Stimulated activated CD8-positive, alpha-beta memory T cell treated with anti-CD3 and anti-CD28 coated beads, Interleukin-12 subunit alpha, Interleukin-12 subunit beta, amount 100 ng/mL, for 4 hours (primary cell): ENCODE measurements around the gene PRAMEF20.
"Not testable (repeated sequence)": the region's sequence is repeated elsewhere in the genome, so short reads cannot be mapped to it uniquely, and the experiment has no call there.

Source experiments
- DNase-seq: peaks from one replicate; pipeline ENCODE4 v3.0.0-alpha.2; 2020; ENCODE audit warnings: low read depth

PRAMEF20 gene

DNA sequence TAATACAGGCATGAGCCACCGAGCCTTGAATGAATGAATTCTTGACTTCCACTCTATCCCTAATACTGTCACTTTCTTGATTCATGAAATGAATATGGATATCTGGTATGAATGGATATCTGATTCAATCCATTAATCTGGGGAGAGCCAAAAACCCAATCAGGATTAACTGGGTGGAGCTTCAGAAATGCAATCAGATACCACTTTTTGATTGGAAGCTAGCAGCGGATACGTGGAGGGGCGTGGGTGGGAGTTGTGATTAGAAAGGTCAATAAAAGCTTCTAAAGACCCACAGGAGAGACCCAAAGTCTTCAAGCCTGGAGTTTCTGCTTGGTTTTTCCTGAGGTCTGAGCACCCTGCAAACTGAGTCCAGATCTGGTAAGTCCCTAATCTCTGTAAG, at the start of gene PRAMEF20:
PRAMEF20 (plus strand) TSS at position 301 of the 400 bp plus-strand sequence. CDS start 5,905 bp downstream, outside the sequence.
- DNase-seq, result not testable (repeated sequence)

DNA sequence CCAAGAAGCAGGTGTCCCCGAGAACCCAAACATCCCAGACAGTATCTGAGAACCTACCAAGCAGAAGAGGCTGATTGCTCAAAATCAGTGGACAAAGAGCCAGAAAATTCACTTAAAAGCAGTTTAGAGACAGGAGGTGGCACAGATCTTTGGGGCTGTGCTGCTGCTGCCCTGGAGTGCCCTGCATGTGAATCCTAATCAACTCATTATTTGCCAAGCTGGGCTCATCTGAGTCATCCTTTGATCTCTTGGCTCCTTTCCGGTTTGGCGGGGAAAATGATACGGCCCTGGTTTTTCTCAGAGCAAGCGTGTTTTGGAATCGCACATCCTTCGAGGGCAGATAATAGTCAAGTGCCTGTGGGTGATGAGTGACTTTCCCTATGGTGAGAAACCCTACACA, 47.9 kb upstream of the PRAMEF20 start:
- DNase-seq, result not testable (repeated sequence)

DNA sequence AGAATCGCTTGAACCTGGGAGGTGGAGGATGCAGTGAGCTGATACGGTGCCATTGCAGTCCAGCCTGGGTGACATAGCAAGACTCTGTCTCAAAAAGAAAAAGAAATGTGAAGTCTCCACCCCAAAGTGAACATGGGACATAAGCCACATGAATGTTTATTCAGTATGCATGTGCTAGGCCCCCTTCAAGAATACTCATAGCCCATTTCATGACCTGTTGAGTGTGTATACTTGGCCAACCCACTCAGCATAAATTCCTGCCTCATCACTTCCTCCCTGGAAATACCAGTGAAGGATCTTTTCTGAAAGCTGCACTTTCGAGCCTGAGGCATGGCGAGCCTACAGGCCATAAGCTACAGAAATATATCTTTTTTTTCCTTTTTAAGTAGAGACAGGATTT, 45.3 kb upstream of the PRAMEF20 start:
- DNase-seq, result not testable (repeated sequence)

DNA sequence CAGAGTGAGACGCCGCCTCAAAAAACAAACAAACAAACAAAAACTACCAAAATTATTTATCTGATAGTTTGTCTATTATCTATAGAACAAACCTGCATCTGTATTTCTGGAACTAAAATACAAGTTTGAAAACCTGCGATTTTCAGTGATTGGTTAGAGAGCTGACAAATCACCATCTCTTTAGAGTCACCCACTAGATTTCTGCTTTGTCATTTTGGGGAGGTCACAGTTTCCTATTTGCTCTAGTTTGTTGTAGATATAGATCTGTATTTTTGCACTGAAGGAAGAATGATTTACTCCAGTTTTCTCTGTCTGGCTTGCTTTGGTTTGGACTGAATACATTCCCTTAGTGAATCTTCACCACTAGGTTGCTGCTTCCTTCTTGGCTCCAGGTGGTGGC, 43.7 kb upstream of the PRAMEF20 start:
- not testable (repeated sequence) for DNase-seq

DNA sequence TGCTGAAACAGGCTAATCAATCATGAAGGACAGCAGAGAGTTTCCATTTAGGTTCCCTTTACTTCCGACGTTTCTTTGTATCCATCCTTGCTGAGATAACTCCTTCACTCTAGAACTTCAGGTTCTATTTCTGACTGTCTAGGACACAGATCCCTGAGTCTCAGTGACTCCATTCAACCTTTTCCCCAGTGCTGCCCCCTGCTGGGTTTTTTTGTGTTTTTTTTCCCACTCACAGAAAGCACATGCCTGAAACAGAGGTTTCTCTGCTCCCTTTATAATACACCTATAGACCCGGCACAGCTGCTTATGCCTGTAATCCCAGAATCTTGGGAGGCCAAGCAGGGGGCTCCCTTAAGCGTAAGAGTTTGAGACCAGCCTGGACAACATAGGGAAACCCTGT, 41.7 kb upstream of the PRAMEF20 start:
- not testable (repeated sequence) for DNase-seq

DNA sequence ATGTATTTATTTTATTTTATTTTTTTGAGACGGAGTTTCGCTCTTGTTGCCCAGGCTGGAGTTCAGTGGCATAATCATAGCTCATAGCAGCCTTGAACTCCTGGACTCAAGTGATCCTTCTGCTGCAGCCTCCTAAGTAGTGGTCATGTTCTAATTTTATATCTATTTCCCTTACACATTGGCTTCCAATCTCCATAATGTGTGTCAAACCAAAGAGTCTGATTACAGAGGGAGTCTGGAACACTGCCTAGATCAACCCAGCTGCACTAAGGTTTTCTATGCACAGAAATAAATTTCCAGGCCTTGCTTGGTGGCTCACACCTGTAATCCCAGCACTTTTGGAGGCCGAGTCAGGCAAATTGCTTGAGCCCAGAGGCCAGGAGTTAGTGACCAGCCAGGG, 31.3 kb upstream of the PRAMEF20 start:
- not testable (repeated sequence) for DNase-seq

DNA sequence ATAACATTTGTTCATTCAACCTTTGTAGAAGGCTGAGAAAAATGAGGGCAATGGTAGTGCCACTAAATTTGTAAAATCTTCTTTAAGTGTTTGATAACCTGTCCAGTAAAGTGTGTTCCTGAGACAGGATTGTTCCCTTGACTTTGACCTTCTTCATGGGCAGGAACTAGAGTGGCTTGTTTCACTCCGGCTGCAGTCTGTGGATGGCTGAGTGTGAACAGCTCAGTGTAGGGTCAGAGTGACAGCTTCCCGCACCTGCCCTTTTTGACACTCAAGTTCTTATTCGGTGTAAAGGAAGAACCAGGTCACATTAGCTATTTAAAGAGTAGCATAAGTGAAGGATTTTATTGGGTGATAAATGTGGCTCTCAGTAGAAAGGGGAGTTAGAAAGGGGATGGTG, 29.9 kb upstream of the PRAMEF20 start:
- DNase-seq, result not testable (repeated sequence)

DNA sequence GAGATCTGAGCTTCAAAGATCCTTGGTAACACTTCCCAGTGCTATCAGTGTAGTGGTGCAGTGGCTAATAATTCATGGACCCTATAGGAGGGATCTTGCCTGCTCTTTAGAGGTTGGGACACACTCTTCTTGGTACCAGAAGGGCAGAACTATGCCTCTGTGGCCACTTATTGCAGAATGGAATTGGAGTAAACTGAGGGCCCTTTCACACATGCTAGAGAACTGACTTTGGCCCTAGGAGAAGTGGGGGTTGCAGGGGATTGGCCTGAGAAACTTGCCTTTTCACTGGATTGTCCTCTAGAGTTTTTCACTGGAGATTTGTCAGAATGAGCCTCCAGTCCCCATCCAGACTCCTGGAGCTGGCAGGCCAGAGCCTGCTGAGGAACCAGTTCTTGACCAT, 20.9 kb upstream of the PRAMEF20 start, which contains the start of gene PRAMEF17:
PRAMEF17 (plus strand) TSS at position 301 of the 400 bp plus-strand sequence; CDS start at position 327, 26 bp downstream.
- DNase-seq, result not testable (repeated sequence)

DNA sequence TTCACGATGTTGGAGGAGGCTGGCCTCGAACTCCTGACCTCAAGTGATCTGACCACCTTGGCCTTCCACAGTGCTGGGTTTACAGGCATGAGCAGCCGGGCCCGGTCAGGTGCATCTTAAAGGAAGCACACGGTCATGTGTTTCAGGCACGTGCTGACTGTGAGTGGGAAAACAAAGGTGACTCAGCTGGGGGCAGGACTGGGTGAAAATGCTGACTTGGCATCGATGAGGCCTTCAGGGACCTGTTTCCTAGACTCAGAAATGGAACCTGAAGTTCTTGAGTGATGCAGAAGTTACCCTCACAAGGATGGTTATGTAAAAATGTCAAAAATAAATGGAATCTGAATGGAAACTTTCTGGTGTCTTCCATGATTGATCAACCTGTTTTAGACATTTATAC, 17.2 kb upstream of the PRAMEF20 start:
- DNase-seq, result not testable (repeated sequence)

DNA sequence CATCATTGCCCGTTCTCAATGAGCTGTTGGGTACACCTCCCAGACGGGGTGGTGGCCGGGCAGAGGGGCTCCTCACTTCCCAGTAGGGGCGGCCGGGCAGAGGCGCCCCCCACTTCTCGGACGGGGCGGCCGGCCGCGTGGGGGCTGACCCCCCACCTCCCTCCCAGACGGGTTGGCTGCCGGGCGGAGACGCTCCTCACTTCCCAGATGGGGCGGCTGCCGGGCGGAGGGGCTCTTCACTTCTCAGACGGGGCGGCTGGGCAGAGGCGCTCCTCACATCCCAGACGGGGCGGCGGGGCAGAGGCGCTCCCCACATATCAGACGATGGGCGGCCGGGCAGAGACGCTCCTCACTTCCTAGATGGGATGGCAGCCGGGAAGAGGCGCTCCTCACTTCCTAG, 15.5 kb upstream of the PRAMEF20 start:
- not testable (repeated sequence) for DNase-seq

DNA sequence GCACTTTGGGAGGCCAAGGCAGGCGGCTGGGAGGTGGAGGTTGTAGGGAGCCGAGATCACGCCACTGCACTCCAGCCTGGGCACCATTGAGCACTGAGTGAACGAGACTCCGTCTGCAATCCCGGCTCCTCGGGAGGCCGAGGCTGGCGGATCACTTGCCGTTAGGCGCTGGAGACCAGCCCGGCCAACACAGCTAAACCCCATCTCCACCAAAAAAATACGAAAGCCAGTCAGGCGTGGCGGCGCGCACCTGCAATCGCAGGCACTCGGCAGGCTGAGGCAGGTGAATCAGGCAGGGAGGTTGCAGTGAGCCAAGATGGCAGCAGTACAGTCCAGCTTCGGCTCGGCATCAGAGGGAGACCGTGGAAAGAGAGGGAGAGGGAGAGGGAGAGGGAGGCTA, 14.9 kb upstream of the PRAMEF20 start:
- DNase-seq, result not testable (repeated sequence)

DNA sequence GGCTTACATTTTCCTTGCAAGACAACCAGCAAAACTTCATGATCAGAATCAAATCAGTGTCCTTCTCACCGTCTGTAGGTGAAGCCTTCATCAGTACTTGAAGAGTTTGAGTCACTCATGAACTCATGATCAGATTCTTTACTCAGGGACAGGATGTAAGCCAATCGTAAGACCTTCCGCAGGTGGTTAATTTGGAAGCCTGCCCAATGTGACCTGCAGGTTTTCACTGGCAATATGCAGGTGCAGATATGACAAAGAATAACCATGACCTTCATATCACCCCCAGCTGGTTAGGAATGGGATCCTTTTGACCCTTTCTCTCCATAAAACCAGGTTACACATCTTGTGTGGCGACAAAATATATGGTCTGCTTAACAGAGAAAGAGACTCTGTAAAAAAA, 2.4 kb upstream of the PRAMEF20 start:
- DNase-seq, result no peak

DNA sequence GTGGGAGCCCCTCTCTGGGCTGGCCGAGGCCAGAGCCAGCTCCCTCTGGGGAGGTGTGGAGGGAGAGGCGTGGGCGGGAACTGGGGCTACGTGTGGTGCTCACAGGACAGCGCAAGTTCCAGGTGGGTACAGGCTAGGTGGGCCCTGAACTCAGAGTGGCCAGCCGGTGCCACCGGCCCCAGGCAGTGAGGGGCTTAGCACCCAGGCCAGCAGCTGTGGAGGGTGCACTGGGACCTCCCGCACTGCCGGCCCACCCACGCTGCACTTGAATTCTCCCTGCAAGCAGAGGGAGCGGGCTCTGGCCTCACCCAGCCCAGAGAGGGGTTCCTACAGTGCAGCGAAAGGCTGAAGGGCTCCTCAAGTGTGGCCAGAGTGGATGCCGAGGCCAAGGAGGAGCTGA, 20.2 kb downstream of the PRAMEF20 start:
- no peak for DNase-seq

DNA sequence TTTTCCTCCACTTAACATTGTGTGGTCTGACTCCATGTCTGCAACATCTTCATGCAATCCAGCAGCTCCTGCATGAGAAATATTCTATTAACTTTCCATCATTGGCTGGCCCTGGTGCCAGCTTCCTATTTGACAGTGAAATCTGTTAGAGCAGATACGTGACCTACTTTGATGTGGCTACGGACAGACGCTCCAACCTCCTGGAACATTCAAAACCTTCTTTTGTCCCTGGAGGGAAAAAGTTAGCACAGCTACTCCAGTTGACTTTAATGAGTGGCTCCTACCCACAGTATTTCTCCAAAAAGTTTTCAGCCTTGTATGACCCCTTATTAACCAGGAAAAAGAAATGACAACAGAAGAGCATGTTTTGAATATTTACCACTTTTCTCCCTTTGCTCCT, 22.0 kb downstream of the PRAMEF20 start:
- no peak for DNase-seq

DNA sequence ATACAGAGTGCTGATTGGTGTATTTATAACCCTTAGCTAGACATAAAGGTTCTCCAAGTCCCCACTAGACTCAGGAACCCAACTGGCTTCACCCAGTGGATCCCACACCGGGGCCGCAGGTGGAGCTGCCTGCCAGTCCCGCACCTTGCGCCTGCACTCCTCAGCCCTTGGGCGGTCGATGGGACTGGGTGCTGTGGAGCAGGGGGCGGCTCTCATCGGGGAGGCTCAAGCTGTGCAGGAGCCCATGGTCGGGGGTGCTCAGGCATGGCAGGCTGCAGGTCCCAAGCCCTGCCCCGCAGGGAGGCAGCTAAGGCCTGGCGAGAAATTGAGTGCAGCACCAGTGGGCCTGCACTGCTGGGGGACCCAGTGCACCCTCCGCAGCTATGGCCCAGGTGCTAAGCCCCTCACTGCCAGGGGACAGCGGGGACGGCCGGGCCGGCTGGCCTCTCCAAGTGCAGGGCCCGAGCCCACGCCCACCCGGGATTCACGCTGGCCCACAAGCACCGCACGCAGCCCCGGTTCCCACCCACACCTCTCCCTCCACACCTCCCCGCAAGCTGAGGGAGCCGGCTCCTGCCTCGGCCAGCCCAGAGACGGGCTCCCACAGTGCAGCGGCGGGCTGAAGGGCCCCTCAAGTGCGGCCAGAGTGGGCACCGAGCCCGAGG, 23.6 kb downstream of the PRAMEF20 start:
- DNase-seq, result not testable (repeated sequence)

DNA sequence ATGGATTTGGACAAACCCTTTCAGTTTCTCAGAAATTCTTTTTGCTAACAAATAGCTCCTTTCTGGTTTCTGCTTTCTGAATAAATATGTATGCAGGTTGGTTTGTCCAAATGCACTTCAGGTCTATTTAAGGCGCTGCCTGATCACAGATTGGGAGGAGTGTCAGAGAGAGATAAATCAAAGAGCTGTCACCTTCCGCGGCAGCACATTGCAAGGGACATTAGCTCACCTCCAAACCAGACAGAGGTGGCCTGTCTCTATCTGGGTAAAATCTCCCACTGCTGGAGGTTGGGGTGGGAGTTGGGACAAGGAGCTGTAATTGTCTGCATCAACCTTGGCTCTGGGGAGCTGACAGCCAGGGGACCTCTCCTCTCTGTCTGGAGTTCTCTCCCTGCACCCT, 25.2 kb downstream of the PRAMEF20 start:
- DNase-seq, result no peak

DNA sequence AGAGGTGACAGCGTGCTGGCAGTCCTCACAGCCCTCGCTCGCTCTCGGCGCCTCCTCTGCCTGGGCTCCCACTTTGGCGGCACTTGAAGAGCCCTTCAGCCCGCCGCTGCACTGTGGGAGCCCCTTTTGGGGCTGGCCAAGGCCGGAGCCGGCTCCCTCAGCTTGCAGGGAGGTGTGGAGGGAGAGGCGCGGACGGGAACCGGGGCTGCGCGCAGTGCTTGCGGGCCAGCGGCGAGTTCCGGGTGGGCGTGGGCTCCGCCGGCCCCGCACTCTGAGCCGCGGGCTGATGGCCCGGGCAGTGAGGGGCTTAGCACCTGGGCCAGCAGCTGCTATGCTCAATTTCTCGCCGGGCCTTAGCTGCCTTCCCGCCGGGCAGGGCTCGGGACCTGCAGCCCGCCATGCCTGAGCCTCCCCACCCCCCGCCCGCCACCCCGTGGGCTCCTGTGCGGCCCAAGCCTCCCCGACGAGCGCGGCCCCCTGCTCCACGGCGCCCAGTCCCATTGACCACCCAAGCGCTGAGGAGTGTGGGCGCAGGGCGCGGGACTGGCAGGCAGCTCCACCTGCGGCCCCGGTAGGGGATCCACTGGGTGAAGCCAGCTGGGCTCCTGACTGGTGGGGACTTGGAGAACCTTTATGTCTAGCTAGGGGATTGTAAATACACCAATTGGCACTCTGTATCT, 29.0 kb downstream of the PRAMEF20 start:
- not testable (repeated sequence) for DNase-seq

DNA sequence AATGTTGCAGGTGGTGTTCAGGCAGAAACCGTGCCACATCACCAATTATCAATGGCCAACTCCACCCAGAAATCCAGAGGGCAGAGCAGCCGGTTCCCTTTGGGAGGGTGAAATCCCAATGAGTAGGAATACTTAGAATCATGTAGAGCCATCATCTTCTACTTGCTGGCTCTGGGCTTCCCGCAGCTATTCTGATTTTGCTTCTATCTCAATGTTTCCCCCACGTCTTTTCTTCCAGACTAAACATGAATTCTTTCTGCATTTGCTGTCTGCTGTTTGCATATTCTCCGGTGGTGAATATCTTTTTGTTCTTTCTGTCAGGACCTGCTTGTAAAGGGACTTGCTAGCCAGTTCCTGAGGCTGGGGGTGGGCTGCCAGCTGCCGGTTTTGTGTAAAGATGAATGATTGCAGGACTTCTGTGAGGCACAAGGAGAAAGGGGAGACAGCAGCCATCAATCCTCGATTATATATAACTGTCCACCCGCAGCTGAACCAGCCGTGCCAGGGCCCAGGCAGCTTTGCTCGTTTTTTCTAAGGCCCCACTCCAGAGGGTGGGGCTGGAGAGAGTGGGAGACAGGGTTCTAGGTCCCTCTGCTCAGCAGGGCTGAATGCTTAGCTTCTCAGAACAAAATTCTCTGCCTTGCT, 33.2 kb downstream of the PRAMEF20 start:
- no peak for DNase-seq

DNA sequence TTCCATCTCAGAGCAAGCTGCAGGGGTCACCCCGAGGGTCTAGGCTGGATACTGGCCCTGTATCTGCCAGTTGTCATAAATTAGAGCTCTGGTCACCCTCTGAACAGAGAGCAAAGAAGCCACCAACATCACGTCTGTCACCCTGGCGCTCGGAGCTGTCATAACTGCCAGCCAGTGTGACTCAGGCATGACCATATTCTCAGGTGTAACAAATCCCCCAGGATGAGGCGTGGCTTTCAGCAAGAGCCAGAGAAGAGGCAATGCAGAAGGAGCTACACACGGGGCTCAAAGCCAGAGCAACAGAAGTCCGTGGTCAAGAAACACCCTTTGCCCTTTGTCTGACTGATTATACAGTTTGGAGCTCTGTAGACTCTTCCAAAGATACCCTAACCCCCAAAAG, 40.0 kb downstream of the PRAMEF20 start:
- DNase-seq, result no peak

DNA sequence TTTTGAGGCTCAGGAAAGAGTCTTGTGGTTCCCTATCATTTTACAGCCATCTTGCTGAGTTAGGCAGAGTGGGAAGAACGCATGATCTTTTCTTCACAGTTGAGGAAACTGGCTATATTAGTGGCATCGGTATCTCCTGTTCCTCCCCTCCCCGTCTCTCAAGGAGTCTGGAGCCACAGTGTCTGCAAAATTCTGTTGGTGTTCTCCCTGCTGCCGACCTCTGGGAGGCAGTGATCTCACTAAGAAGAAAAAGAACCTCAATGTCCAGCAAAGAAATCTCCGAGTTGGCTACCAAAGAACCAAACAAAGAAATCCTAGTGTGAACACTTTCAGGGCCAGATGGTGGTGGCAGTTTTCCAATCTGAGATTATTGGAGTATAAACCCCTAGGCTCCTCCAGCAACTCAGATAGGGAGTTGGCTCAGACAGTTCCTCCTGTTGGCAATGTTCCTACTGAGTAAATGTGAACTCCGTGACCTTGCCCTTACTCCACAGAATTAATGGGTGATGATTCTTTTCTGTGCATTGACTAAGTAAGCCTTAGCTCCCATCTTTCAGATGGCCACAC, 41.2 kb downstream of the PRAMEF20 start:
- no peak for DNase-seq

DNA sequence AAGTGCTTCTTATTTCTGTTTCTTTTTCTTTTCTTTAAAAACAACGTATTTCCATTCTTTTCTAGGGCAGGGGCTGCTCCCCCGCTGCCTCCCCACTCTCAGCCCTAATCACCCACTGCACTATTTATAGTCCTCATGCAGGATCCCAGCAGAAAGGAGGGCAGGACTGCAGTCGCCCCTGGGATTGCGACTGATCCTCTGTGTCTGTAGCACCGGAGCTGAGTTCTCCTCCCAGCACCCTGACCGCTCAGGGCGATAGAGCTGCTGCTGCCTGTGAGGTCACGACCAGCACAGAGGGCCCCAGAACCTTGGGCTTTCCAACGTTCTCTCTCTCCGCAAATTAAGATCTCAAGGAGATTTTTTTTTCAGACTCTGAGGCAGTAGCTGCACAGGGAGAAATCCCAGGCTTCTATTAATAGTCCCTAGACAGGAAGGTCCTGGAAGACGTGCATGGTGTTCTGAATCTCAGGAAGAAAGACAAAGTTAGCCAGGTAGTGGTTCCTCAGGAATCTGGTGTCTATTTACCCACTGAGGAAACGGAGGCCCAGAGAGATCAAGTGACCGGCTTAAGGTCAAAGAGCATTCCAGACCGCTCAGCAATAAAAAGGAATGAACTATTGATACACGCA, 46.8 kb downstream of the PRAMEF20 start:
- no peak for DNase-seq

DNA sequence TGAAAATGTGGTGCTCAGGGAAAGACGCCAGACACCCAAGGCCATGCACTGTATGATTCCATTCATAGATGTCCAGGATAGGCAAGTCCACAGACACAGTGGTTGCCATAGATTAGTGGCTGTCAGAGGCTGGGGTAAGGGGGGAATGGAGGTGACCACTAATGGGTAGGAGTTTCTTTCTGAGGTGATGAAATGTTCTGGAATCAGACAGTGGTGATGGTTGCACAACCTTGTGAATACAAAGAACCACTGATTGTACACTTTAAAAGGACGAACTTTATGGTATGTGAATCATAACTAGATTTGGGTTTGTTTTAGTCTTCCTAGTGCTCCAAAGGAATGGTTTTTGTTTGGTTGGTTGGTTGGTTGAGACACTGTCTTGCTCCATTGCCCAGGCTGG, 51.7 kb downstream of the PRAMEF20 start:
- DNase-seq, result no peak
